K562 (cell line): ENCODE measurements around the gene CST7. TPM values are rescaled to one million over a fixed set of nuclear protein-coding genes. Genes with fewer than 3 reads are reported as not detected.

Source experiments
- ADNP ChIP-seq: fragments of 200-800 bp; sonication (Bioruptor generic); IDR thresholded peaks from 2 replicates; pipeline ENCODE4 v1.6.1; 2016; ENCODE audit warnings: missing genetic modification characterization, missing compliant biosample characterization
- BRCA1 ChIP-seq, 2 experiments: fragments of 450-650 bp in 1 of 2; sonication (generic) in 1 of 2; formaldehyde crosslinking in 1 of 2; IDR thresholded peaks; 2 replicates each; pipeline versions ENCODE4 v1.5.0 to v1.6.1; 2017 to 2020; ENCODE audit warnings: mild to moderate bottlenecking in 1 of 2, missing genetic modification reagents in 1 of 2
- DNMT1 ChIP-seq: fragments of 450-650 bp; IDR thresholded peaks from 2 replicates; pipeline ENCODE4 v1.6.1; 2016; ENCODE audit warnings: antibody characterized with exemption, mild to moderate bottlenecking
- E4F1 ChIP-seq: fragments of 250-450 bp; sonication (Bioruptor Pico); IDR thresholded peaks from 2 replicates; pipeline ENCODE4 v1.5.0; 2021; ENCODE audit warnings: mild to moderate bottlenecking, borderline replicate concordance
- ETV6 ChIP-seq, 3 experiments: fragments of 150-350 bp in 1 of 3; sonication (generic) in 1 of 3; formaldehyde crosslinking in 1 of 3; IDR thresholded peaks; 2 replicates each; pipeline versions ENCODE4 v1.6.1 to v1.8.0; 2014 to 2022; ENCODE audit warnings: borderline replicate concordance in 2 of 3, low read depth in 2 of 3, antibody characterized with exemption in 1 of 3, low read length in 1 of 3, mild to moderate bottlenecking in 1 of 3, missing genetic modification reagents in 1 of 3
- FOS ChIP-seq: IDR thresholded peaks from 3 replicates; pipeline ENCODE4 v1.6.1; 2011; ENCODE audit not compliant: insufficient read length; ENCODE audit errors: extremely low read depth
- HMG20B ChIP-seq: fragments of 250-450 bp; sonication (Bioruptor Pico); IDR thresholded peaks from 2 replicates; pipeline ENCODE4 v1.5.0; 2021; ENCODE audit warnings: mild to moderate bottlenecking
- LARP7 ChIP-seq: fragments of 450-650 bp; IDR thresholded peaks from 2 replicates; pipeline ENCODE4 v1.6.1; 2016
- MYBL2 ChIP-seq, 2 experiments: fragments of 450-650 bp in 1 of 2; sonication (generic) in 1 of 2; formaldehyde crosslinking in 1 of 2; IDR thresholded peaks; 2 replicates each; pipeline versions ENCODE4 v1.6.1 to v1.8.1; 2017 to 2022; ENCODE audit warnings: borderline replicate concordance in 1 of 2, inconsistent platforms in 1 of 2, low read depth in 1 of 2, mild to moderate bottlenecking in 1 of 2, missing genetic modification reagents in 1 of 2, moderate library complexity in 1 of 2
- NCOA2 ChIP-seq, 2 experiments: fragments of 450-650 bp; IDR thresholded peaks; 2 replicates each; pipeline ENCODE4 v1.6.1; 2018; ENCODE audit warnings: mild to moderate bottlenecking in 2 of 2, moderate library complexity in 1 of 2; ENCODE audit not compliant: partially characterized antibody in 2 of 2
- SMAD3 ChIP-seq: fragments of 450-650 bp; formaldehyde crosslinking; conservative IDR thresholded peaks from 2 replicates; pipeline ENCODE4 v1.4.0; 2020; ENCODE audit warnings: mild to moderate bottlenecking
- SNAPC5 ChIP-seq: fragments of 250-450 bp; sonication (Bioruptor Pico); IDR thresholded peaks from 2 replicates; pipeline ENCODE4 v1.8.0; 2021; ENCODE audit warnings: moderate library complexity, mild to moderate bottlenecking, inconsistent platforms
- TCF3 ChIP-seq: sonication (generic); formaldehyde crosslinking; IDR thresholded peaks from 2 replicates; pipeline ENCODE4 v1.4.0; 2020; ENCODE audit warnings: mild to moderate bottlenecking, missing genetic modification reagents
- TSHZ1 ChIP-seq: fragments of 250-450 bp; sonication (Bioruptor Pico); IDR thresholded peaks from 2 replicates; pipeline ENCODE4 v1.4.0; 2020; ENCODE audit warnings: mild to moderate bottlenecking, moderate library complexity
- ZNF140 ChIP-seq: fragments of 250-450 bp; sonication (Bioruptor Pico); IDR thresholded peaks from 2 replicates; pipeline ENCODE4 v1.8.0; 2021; ENCODE audit warnings: moderate library complexity, mild to moderate bottlenecking, inconsistent platforms
- ZNF197 ChIP-seq: fragments of 200-800 bp; sonication (Bioruptor generic); IDR thresholded peaks from 2 replicates; pipeline ENCODE4 v1.6.1; 2016; ENCODE audit warnings: low read depth, missing genetic modification characterization, missing compliant biosample characterization
- ZNF717 ChIP-seq: fragments of 250-450 bp; sonication (Bioruptor Pico); IDR thresholded peaks from 2 replicates; pipeline ENCODE4 v1.5.0; 2021
- polyA plus RNA-seq, 8 experiments: library from polyadenylated mRNA; depleted of rRNA in 4 of 8; stranded (reverse) in 5 of 8; unstranded in 3 of 8; fragments of >200 nt; fragmentation: Nextera tagmentation in 2 of 8; fragmentation: Illumina TruSeq in 1 of 8; extraction: Ambion mirVana in 2 of 8; extraction: Trizol in 1 of 8; gene quantifications; 2 replicates each; pipeline versions ENCODE4 v1.2.1 to v1.2.3, GENCODE V29; 2011 to 2014; ENCODE audit warnings: inconsistent platforms in 1 of 8, missing spikeins in 1 of 8
- total RNA-seq, 7 experiments: library from RNA; depleted of rRNA in 6 of 7; stranded (reverse); fragments of >200 nt in 6 of 7; fragmentation: Illumina TruSeq in 2 of 7; extraction: Trizol in 2 of 7; gene quantifications; 2 replicates each; pipeline versions ENCODE4 v1.2.1 to v1.2.3, GENCODE V29; 2011 to 2021; ENCODE audit warnings: low replicate concordance in 1 of 7
- TF ChIP-seq, protein P1 (sequence below), 2 experiments: IDR thresholded peaks in 1 of 2; conservative IDR thresholded peaks in 1 of 2; 2 replicates each; pipeline ENCODE4 v1.6.1; 2016; ENCODE audit warnings: low read depth in 2 of 2, mild to moderate bottlenecking in 1 of 2, missing compliant biosample characterization in 1 of 2, missing genetic modification characterization in 1 of 2, moderate library complexity in 1 of 2

The CST7 gene
- total and polyA plus RNA-seq, 9 of the 15 experiments (the other 6 are each of a cell fraction or from before 2014, with no cell fraction given) = not detected

DNA sequence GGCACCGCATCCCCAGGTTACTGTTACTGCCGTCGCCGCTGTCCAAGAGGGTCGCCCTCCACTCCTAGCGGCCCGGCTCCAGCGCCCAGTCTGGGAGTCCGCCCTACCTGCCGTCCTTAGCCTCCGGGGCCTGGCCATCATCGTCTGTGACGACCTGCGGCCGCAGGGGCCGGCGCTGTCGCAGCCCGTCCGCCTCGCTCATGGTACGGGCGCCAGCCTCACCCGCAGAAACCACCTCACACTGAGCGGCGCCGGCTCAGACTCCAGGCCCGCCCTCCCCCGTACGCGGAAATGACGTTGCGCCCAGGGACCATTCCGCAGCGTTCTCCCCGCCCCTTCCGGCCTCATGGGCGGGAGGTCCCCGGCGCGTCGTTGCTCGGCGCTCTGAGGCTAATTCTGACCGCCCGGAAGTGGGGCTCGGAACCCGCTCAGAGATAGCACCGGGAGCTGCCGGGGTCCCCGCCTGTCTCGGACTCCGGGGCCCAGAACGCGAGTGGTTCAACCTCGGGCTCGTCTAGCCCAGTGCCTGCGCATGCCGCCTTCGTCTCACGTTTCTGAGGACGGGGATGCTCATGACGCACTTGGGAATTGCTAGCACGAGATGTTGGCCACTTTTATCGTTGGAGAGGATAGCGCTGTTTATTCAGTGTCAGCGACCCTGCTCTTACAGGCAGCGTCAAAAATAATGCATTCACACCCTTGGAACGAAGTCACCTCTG lies 43.6 kb downstream of the CST7 start, which contains the start of gene APMAP (continued):
- TF ChIP-seq E4F1 (CRISPR knock-in tag) (no peak), ETV6 (IDR thresholded peaks at IDR 0.05; ENCODE audit: borderline replicate concordance in 1 of 2, low read depth in 2 of 2, low read length in 1 of 2) (no peak), ETV6 (CRISPR knock-in tag; IDR thresholded peaks at IDR 0.05; ENCODE audit: borderline replicate concordance) (no peak), FOS (no peak), MYBL2 (IDR thresholded peaks at IDR 0.05; ENCODE audit: low read depth) (no peak), MYBL2 (CRISPR knock-in tag; IDR thresholded peaks at IDR 0.05; ENCODE audit: borderline replicate concordance) (no peak), TSHZ1 (CRISPR knock-in tag) (no peak), SNAPC5 (CRISPR knock-in tag) (no peak), ADNP (tag) (no peak), ZNF717 (CRISPR knock-in tag) (no peak), ZNF197 (CRISPR knock-in tag) (no peak), LARP7 (no peak), DNMT1 (no peak), BRCA1 (IDR thresholded peaks at IDR 0.05) (no peak), BRCA1 (CRISPR knock-in tag; IDR thresholded peaks at IDR 0.05) (no peak), HMG20B (CRISPR knock-in tag) (no peak), TCF3 (CRISPR knock-in tag) (no peak), NCOA2 (IDR thresholded peaks at IDR 0.05; ENCODE audit: partially characterized antibody in 2 of 2) (no peak), SMAD3 (no peak), ZNF140 (CRISPR knock-in tag) (no peak)
- TF ChIP-seq, protein P1, sequence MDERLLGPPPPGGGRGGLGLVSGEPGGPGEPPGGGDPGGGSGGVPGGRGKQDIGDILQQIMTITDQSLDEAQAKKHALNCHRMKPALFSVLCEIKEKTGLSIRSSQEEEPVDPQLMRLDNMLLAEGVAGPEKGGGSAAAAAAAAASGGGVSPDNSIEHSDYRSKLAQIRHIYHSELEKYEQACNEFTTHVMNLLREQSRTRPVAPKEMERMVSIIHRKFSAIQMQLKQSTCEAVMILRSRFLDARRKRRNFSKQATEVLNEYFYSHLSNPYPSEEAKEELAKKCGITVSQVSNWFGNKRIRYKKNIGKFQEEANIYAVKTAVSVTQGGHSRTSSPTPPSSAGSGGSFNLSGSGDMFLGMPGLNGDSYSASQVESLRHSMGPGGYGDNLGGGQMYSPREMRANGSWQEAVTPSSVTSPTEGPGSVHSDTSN (CRISPR knock-in tag; IDR thresholded peaks at IDR 0.05; ENCODE audit: low read depth) = no peak
- TF ChIP-seq, protein P1 (tag; conservative IDR thresholded peaks at IDR 0.05; ENCODE audit: low read depth) = no peak
